ENCODE results near the gene FAHD1.
A peak's percentile ranks its signal among the peaks of the same experiment; 100 is the strongest.

Gene FAHD1

DNA sequence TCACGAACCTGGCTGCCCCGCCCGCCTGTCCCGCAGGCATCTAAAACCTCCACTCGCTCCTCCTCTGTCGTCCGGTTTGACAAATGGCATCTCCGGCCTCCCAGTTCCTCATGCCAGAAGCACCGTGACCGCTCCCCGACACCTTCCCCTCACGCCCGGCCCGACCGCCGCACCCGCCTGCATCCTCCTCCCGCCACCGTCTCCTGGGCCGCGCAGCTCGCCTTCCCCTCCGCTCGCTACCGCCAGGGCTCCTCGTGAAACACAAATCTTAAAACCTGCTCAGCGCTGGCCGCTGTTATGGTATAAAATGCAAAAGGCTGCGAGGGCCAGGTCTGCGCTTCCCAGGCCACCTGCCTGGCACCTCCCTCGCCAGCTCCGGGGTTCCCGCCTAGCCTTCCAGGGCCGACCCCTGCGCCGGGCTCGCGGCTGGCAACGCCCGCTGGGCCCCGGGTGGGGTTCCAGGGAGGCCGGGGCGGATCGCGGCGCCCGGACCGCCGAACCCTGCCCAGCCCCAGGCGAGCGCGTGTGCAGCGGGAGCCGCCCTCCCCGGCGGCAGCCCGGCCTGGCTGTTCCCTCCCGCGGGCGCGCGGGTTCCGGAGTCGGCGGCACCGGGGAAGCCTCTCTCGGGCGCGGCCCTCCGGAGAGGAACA, 45.1 kb upstream of the FAHD1 start (continued):
- 0 out of 2 replicates have a peak, but pooled peaks have one; percentile 17 for TF ChIP-seq ZBTB44 (tag by site-specific recombination; IDR thresholded peaks at IDR 0.05)
- peak; percentile 81 for TF ChIP-seq KLF1 (tag by site-specific recombination; IDR thresholded peaks at IDR 0.05)
- no peak for TF ChIP-seq ZNF18 (tag by site-specific recombination; IDR thresholded peaks at IDR 0.05)
- TF ChIP-seq, protein P1, sequence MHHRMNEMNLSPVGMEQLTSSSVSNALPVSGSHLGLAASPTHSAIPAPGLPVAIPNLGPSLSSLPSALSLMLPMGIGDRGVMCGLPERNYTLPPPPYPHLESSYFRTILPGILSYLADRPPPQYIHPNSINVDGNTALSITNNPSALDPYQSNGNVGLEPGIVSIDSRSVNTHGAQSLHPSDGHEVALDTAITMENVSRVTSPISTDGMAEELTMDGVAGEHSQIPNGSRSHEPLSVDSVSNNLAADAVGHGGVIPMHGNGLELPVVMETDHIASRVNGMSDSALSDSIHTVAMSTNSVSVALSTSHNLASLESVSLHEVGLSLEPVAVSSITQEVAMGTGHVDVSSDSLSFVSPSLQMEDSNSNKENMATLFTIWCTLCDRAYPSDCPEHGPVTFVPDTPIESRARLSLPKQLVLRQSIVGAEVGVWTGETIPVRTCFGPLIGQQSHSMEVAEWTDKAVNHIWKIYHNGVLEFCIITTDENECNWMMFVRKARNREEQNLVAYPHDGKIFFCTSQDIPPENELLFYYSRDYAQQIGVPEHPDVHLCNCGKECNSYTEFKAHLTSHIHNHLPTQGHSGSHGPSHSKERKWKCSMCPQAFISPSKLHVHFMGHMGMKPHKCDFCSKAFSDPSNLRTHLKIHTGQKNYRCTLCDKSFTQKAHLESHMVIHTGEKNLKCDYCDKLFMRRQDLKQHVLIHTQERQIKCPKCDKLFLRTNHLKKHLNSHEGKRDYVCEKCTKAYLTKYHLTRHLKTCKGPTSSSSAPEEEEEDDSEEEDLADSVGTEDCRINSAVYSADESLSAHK (tag by site-specific recombination; IDR thresholded peaks at IDR 0.05), result no peak
- TF ChIP-seq KLF8 (tag by site-specific recombination; IDR thresholded peaks at IDR 0.05), result peak; percentile 84
- peak; percentile 61; the same call in 1 of the 2 replicates for TF ChIP-seq ZBTB48 (tag by site-specific recombination; IDR thresholded peaks at IDR 0.05)
- no peak for TF ChIP-seq OVOL3 (tag by site-specific recombination; IDR thresholded peaks at IDR 0.05)
- TF ChIP-seq ZNF37A (tag by site-specific recombination; IDR thresholded peaks at IDR 0.05), result no peak
- TF ChIP-seq HIC1 (tag by site-specific recombination; IDR thresholded peaks at IDR 0.05), result peak; percentile 38; the same call in 1 of the 2 replicates
- TF ChIP-seq ZBTB26 (tag by site-specific recombination; optimal IDR thresholded peaks at IDR 0.05), result peak; percentile 93
- TF ChIP-seq, protein P2, sequence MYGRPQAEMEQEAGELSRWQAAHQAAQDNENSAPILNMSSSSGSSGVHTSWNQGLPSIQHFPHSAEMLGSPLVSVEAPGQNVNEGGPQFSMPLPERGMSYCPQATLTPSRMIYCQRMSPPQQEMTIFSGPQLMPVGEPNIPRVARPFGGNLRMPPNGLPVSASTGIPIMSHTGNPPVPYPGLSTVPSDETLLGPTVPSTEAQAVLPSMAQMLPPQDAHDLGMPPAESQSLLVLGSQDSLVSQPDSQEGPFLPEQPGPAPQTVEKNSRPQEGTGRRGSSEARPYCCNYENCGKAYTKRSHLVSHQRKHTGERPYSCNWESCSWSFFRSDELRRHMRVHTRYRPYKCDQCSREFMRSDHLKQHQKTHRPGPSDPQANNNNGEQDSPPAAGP (tag by site-specific recombination; IDR thresholded peaks at IDR 0.05), result peak; percentile 90; the same call in 1 of the 2 replicates
- TF ChIP-seq WT1 (tag by site-specific recombination; IDR thresholded peaks at IDR 0.05), result peak; percentile 26; the same call in 1 of the 2 replicates
- peak; percentile 33; the same call in 1 of the 2 replicates for TF ChIP-seq ZBTB17 (tag by site-specific recombination; IDR thresholded peaks at IDR 0.05)
- peak; percentile 45; the same call in 1 of the 2 replicates for TF ChIP-seq ZNF677 (tag by site-specific recombination; IDR thresholded peaks at IDR 0.05)
- TF ChIP-seq, protein P3, sequence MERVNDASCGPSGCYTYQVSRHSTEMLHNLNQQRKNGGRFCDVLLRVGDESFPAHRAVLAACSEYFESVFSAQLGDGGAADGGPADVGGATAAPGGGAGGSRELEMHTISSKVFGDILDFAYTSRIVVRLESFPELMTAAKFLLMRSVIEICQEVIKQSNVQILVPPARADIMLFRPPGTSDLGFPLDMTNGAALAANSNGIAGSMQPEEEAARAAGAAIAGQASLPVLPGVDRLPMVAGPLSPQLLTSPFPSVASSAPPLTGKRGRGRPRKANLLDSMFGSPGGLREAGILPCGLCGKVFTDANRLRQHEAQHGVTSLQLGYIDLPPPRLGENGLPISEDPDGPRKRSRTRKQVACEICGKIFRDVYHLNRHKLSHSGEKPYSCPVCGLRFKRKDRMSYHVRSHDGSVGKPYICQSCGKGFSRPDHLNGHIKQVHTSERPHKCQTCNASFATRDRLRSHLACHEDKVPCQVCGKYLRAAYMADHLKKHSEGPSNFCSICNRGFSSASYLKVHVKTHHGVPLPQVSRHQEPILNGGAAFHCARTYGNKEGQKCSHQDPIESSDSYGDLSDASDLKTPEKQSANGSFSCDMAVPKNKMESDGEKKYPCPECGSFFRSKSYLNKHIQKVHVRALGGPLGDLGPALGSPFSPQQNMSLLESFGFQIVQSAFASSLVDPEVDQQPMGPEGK (tag by site-specific recombination; IDR thresholded peaks at IDR 0.05), result peak; percentile 71
- TF ChIP-seq ZIC2 (tag by site-specific recombination; IDR thresholded peaks at IDR 0.05), result peak; percentile 37
- TF ChIP-seq, protein P4, sequence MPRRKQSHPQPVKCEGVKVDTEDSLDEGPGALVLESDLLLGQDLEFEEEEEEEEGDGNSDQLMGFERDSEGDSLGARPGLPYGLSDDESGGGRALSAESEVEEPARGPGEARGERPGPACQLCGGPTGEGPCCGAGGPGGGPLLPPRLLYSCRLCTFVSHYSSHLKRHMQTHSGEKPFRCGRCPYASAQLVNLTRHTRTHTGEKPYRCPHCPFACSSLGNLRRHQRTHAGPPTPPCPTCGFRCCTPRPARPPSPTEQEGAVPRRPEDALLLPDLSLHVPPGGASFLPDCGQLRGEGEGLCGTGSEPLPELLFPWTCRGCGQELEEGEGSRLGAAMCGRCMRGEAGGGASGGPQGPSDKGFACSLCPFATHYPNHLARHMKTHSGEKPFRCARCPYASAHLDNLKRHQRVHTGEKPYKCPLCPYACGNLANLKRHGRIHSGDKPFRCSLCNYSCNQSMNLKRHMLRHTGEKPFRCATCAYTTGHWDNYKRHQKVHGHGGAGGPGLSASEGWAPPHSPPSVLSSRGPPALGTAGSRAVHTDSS (tag by site-specific recombination; IDR thresholded peaks at IDR 0.05), result peak; percentile 30; the same call in 1 of the 2 replicates
- TF ChIP-seq ZBTB8A (tag by site-specific recombination; IDR thresholded peaks at IDR 0.05), result peak; percentile 17; the same call in 1 of the 2 replicates
- peak; percentile 33; the same call in 1 of the 2 replicates for TF ChIP-seq GLIS2 (tag by site-specific recombination; IDR thresholded peaks at IDR 0.05)
- 0 out of 2 replicates have a peak, but pooled peaks have one; percentile 64 for TF ChIP-seq ZNF501 (tag by site-specific recombination; IDR thresholded peaks at IDR 0.05)
- TF ChIP-seq ZBTB21 (tag by site-specific recombination; IDR thresholded peaks at IDR 0.05), result no peak
- peak; percentile 80 for TF ChIP-seq ZNF600 (tag by site-specific recombination; IDR thresholded peaks at IDR 0.05)
- peak; percentile 82; the same call in 1 of the 2 replicates for TF ChIP-seq ZFP37 (tag by site-specific recombination; IDR thresholded peaks at IDR 0.05)
- TF ChIP-seq PRDM1 (tag by site-specific recombination; IDR thresholded peaks at IDR 0.05), result no peak
- 0 out of 2 replicates have a peak, but pooled peaks have one; percentile 61 for TF ChIP-seq ZNF221 (tag by site-specific recombination; IDR thresholded peaks at IDR 0.05; ENCODE audit: borderline replicate concordance)
